Measurements from ENCODE around the gene GNG13. TPM values are rescaled to one million over a fixed set of nuclear protein-coding genes. Genes with fewer than 3 reads are reported as not detected.

The GNG13 gene
- total and polyA plus RNA-seq, 2 experiments from 2014 or later, result 0.29 TPM; not detected in 1

GRCh38 chr16:836221-836620 lies 35.7 kb upstream of the GNG13 start:
- DNase-seq (ENCODE audit: low spot score) (no peak), ATAC-seq (no peak)
- peaks cover 22% of the 10 kb centered on the region for H3K9me3 Mint-ChIP-seq
- Histone ChIP-seq H3K4me3 (no peak overlapping the region), H2AFZ (no peak overlapping the region), H4K20me1 (replicated peaks; ENCODE audit: insufficient read depth) (no peaks in the 10 kb centered on the region), H3F3A (replicated peaks; ENCODE audit: low read depth) (no peaks in the 10 kb centered on the region), H3K27ac (ENCODE audit: low read depth) (no peak overlapping the region), H3K36me3 (ENCODE audit: insufficient read depth) (0 out of 2 replicates have a peak, but pooled peaks cover 3% of the 10 kb centered on the region), H3K27me3 (ENCODE audit: insufficient read depth) (no peaks in the 10 kb centered on the region), H3K9me2 (ENCODE audit: insufficient read depth) (no peaks in the 10 kb centered on the region), H3K4me2 (no peak overlapping the region), H3K4me1 (ENCODE audit: insufficient read depth) (no peaks in the 10 kb centered on the region), H3K79me2 (replicated peaks; ENCODE audit: insufficient read depth) (no peaks in the 10 kb centered on the region)
- peaks cover 4% of the 10 kb centered on the region; the same call in 1 of the 3 replicates for H3K36me3 Mint-ChIP-seq (ENCODE audit: low read depth)
- no peak overlapping the region for H3K4me3 Mint-ChIP-seq
- H3K27ac Mint-ChIP-seq, result no peak overlapping the region
- TF ChIP-seq POLR2AphosphoS5 (IDR thresholded peaks at IDR 0.05; ENCODE audit: low read depth), result no peak
- no peak for TF ChIP-seq EZH2phosphoT487 (IDR thresholded peaks at IDR 0.05; ENCODE audit: unreplicated experiment)
- no peak for TF ChIP-seq JUNB (IDR thresholded peaks at IDR 0.05; ENCODE audit: unreplicated experiment)
- TF ChIP-seq REST (IDR thresholded peaks at IDR 0.05; ENCODE audit: unreplicated experiment), result no peak
- TF ChIP-seq EZH2 (IDR thresholded peaks at IDR 0.05; ENCODE audit: low read depth, unreplicated experiment), result no peak
- peaks cover 5% of the 10 kb centered on the region for H3K27me3 Mint-ChIP-seq (ENCODE audit: insufficient read depth, low read depth, poor library complexity)
- no peaks in the 10 kb centered on the region for H3K4me1 Mint-ChIP-seq

- Histone ChIP-seq H3K36me3 (ENCODE audit: insufficient read depth) (0 out of 2 replicates have a peak, but pooled peaks cover 3% of the 10 kb centered on the region), H3F3A (replicated peaks; ENCODE audit: low read depth) (no peaks in the 10 kb centered on the region), H3K4me1 (ENCODE audit: insufficient read depth) (no peaks in the 10 kb centered on the region), H3K27ac (ENCODE audit: low read depth) (no peak overlapping the region), H3K9me2 (ENCODE audit: insufficient read depth) (no peaks in the 10 kb centered on the region), H3K4me2 (no peak overlapping the region), H3K79me2 (replicated peaks; ENCODE audit: insufficient read depth) (no peaks in the 10 kb centered on the region), H3K27me3 (ENCODE audit: insufficient read depth) (no peaks in the 10 kb centered on the region), H4K20me1 (replicated peaks; ENCODE audit: insufficient read depth) (no peaks in the 10 kb centered on the region), H3K4me3 (no peak overlapping the region), H2AFZ (no peak overlapping the region)
- H3K9me3 Mint-ChIP-seq, result peaks cover 22% of the 10 kb centered on the region
- H3K27me3 Mint-ChIP-seq (ENCODE audit: insufficient read depth, low read depth, poor library complexity), result peaks cover 4% of the 10 kb centered on the region
- ATAC-seq (no peak), DNase-seq (ENCODE audit: low spot score) (no peak)
- H3K36me3 Mint-ChIP-seq (ENCODE audit: low read depth), result peaks cover 4% of the 10 kb centered on the region; the same call in 1 of the 3 replicates
- H3K4me1 Mint-ChIP-seq, result no peaks in the 10 kb centered on the region
- no peak for TF ChIP-seq NANOG (IDR thresholded peaks at IDR 0.05; ENCODE audit: borderline replicate concordance)
- TF ChIP-seq CREB1 (CRISPR knock-in tag; IDR thresholded peaks at IDR 0.05; ENCODE audit: low read depth), result no peak
- TF ChIP-seq STAT1 (IDR thresholded peaks at IDR 0.05; ENCODE audit: unreplicated experiment), result no peak
- no peak overlapping the region for H3K4me3 Mint-ChIP-seq
- no peak overlapping the region for H3K27ac Mint-ChIP-seq
Observed at GRCh38 chr16:835373-835772, 34.8 kb upstream of the GNG13 start.
